GM18519 (cell line): ENCODE data around the gene CCSER1.

Source experiments
- ATAC-seq: cut with Tn5 transposase; IDR thresholded peaks from one replicate; pipeline ENCODE4 v1.9.1; 2021; ENCODE audit warnings: mild to moderate bottlenecking, moderate library complexity; ENCODE audit not compliant: unreplicated experiment, low FRiP score

The CCSER1 gene

GRCh38 chr4:90189178-90189577 lies 62.0 kb downstream of the CCSER1 start:
- ATAC-seq = no peak

- no peak for ATAC-seq
These were observed 62.8 kb downstream of the CCSER1 start for GRCh38 chr4:90189946-90190345.

GRCh38 chr4:90190525-90190924 lies 63.3 kb downstream of the CCSER1 start:
- ATAC-seq = no peak

GRCh38 chr4:90198086-90198847 lies 71.1 kb downstream of the CCSER1 start:
- no peak for ATAC-seq

- no peak for ATAC-seq
These were observed 80.8 kb downstream of the CCSER1 start for GRCh38 chr4:90207887-90208454.

GRCh38 chr4:90209922-90210321 lies 82.7 kb downstream of the CCSER1 start:
- no peak for ATAC-seq

- no peak for ATAC-seq
These were observed 84.0 kb downstream of the CCSER1 start for GRCh38 chr4:90211174-90211573.

- ATAC-seq = peak; percentile 53
These were observed 88.1 kb downstream of the CCSER1 start for GRCh38 chr4:90215286-90215685.

GRCh38 chr4:90219822-90220221 lies 92.6 kb downstream of the CCSER1 start:
- peak; percentile 73 for ATAC-seq

GRCh38 chr4:90220459-90220858 lies 93.3 kb downstream of the CCSER1 start:
- ATAC-seq = no peak

GRCh38 chr4:90226734-90227133 lies 99.5 kb downstream of the CCSER1 start:
- no peak for ATAC-seq

GRCh38 chr4:90227177-90227576 lies 100.0 kb downstream of the CCSER1 start:
- no peak for ATAC-seq

- ATAC-seq = no peak
These were observed 107.8 kb downstream of the CCSER1 start for GRCh38 chr4:90234916-90235547.

- no peak for ATAC-seq
These were observed 110.7 kb downstream of the CCSER1 start for GRCh38 chr4:90237751-90238530.

GRCh38 chr4:90240333-90240732 lies 113.1 kb downstream of the CCSER1 start:
- ATAC-seq = no peak

- ATAC-seq = no peak
These were observed 113.8 kb downstream of the CCSER1 start for GRCh38 chr4:90241008-90241407.

GRCh38 chr4:90245837-90246236 lies 118.6 kb downstream of the CCSER1 start:
- ATAC-seq = no peak

GRCh38 chr4:90246816-90247215 lies 119.6 kb downstream of the CCSER1 start:
- ATAC-seq = no peak

GRCh38 chr4:90254357-90254756 lies 127.2 kb downstream of the CCSER1 start:
- ATAC-seq = no peak

- no peak for ATAC-seq
These were observed 147.0 kb downstream of the CCSER1 start for GRCh38 chr4:90274175-90274574.

- no peak for ATAC-seq
These were observed 153.8 kb downstream of the CCSER1 start for GRCh38 chr4:90280954-90281353.
